Suprapubic skin (tissue), 3 donors: ENCODE data around the gene LHFPL3.

Experiments used
- POLR2AphosphoS5 ChIP-seq, 3 donors: sonication (generic); formaldehyde crosslinking; IDR thresholded peaks; one replicate each; pipeline ENCODE4 v1.6.1; 2017; ENCODE audit warnings: antibody characterized with exemption in 3 of 3
- TF ChIP-seq, protein P1 (sequence below), 2 donors: fragments of 200-600 bp in 1 of 2; fragments of 450-650 bp in 1 of 2; sonication (generic) in 1 of 2; IDR thresholded peaks; one replicate each; pipeline ENCODE4 v1.5.1; 2016 to 2019; ENCODE audit warnings: antibody characterized with exemption in 2 of 2, mild to moderate bottlenecking in 1 of 2, moderate library complexity in 1 of 2

DNA sequence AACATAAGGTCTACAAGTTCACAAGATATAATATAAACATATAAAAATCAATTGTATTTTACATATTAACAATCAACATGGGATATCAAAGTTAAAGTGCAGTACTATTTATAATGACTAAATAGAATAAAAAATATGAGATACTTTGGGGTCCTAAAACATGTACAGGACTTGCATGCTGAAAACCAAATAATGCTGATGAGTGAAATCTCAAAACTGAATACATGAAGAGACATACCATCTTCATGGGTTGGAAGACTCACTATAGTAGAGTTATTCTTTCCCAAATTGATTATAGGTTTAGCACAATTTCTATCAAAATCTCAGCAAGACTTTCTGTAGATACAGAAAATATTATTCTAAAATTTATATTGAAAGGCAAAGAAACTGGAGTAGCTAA lies 181.5 kb downstream of the LHFPL3 start:
- TF ChIP-seq POLR2AphosphoS5 (IDR thresholded peaks at IDR 0.05) = no peak
- TF ChIP-seq, protein P1, sequence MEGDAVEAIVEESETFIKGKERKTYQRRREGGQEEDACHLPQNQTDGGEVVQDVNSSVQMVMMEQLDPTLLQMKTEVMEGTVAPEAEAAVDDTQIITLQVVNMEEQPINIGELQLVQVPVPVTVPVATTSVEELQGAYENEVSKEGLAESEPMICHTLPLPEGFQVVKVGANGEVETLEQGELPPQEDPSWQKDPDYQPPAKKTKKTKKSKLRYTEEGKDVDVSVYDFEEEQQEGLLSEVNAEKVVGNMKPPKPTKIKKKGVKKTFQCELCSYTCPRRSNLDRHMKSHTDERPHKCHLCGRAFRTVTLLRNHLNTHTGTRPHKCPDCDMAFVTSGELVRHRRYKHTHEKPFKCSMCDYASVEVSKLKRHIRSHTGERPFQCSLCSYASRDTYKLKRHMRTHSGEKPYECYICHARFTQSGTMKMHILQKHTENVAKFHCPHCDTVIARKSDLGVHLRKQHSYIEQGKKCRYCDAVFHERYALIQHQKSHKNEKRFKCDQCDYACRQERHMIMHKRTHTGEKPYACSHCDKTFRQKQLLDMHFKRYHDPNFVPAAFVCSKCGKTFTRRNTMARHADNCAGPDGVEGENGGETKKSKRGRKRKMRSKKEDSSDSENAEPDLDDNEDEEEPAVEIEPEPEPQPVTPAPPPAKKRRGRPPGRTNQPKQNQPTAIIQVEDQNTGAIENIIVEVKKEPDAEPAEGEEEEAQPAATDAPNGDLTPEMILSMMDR (IDR thresholded peaks at IDR 0.05) = no peak
